NCI-H524 (cell line): ENCODE data around the gene MFSD6.

Experiments used
- DNase-seq, 2 experiments: peaks; one replicate each; lab custom pipeline; 2025; lab: John Stamatoyannopoulos, UW

MFSD6 gene

DNA sequence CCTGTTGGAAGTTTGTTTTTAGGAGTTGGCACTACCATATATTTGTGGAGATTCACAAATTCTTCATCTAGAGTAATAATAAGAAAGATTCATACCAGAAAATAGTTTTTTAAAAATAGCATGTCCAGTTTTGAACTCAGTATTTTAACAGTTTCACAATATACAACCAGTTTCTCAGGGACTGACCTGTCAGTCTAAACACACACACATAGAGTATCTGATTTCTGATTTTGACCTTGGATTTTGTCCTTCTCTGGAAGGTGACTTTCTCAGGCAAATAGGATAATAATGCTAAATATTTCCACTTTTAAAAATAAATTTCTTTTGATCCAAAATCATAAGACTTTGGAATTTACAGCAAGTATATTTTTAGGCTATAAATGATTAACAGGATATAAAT lies 32.0 kb downstream of the MFSD6 start:
- no peak for DNase-seq

GRCh38 chr2:190441564-190441963 lies 33.4 kb downstream of the MFSD6 start:
- DNase-seq: no peak

DNA sequence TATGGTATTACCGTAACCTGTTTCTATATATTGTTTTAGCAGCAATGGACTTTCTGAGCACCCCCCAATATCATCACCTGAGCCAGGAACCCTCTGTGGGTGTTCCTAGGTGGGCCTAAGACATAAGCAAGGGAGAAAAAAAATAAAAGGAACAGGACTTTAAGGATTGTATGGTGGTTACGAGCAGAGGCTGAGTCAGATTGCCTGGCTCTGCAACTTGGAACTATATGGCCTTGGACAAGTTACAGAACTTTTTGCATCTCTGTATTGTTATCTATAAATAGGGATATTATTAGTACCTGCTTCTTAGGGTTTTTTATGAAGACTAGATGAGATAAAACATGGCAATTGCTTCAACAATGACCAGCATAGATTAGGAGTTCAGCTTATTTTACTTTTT lies 34.9 kb downstream of the MFSD6 start:
- DNase-seq: no peak

DNA sequence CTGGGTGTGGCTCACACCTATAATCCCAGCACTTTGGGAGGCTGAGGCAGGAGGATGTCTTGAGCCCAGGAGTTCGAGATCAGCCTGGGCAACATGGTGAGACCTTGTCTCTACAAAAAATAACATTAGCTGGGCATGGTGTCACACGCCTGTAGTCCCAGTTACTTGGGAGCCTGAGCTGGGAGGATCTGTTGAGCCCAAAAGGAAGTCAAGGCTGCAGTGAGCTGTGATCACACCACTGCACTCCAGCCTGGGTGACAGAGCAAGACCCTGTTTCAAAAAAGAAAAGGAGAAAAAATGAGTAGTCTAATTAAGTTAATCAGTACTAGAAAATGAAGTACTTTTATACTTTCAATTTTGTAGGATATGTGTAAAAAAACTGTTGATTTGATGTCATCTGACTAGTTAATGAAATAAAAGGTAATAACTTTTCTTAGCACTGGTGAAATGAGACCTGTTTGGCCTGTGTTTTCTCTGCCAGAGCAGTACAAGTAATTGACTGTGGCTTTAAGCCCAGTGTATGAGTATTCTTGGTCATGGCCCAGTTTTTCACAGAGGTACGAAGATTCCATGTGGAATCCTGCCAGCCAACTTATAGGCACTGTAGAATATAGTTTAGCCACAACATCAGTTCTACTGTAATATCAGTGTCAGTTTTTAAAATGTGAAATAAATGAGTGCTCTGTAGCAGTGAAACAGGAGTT lies 35.8 kb downstream of the MFSD6 start:
- DNase-seq: no peak

- DNase-seq: no peak
Measured at GRCh38 chr2:190444976-190445375, 36.8 kb downstream of the MFSD6 start.

- DNase-seq: no peak
Measured at GRCh38 chr2:190446193-190446592, 38.0 kb downstream of the MFSD6 start.

DNA sequence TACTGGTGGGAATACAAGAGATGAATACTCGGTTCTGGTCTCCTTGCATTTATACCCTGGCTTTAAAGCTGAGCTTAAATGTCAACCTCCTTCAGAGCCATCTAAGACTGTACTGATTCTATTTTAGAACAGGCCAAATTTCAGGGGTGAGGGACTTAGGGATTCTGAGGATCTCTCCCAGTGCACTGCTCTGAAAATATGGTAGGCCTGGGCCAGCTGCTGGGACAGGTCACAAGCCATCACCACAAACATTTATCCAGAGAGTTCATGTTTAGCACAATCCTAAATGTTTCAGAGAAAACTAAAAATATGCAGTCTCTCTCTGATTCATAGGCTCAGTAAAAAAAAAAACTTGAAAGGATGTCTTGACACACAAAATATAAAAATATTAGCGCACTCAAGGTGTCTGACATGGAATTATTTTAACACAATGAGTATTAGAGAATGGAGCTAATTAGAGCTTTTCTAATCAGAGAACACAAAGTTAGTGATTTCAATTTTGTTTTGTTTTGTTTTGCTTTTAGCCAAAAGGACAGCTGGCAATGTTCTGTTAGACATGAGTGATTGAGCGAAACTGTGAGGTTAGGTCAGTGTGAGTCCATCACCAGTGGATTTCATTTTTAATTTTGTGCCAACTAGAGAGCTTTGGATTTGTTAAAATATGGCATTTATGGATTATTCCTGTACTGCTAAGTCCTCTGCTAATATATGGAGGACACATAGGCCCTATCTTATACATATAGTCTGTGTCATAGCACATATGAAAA lies 38.8 kb downstream of the MFSD6 start:
- DNase-seq: no peak

DNA sequence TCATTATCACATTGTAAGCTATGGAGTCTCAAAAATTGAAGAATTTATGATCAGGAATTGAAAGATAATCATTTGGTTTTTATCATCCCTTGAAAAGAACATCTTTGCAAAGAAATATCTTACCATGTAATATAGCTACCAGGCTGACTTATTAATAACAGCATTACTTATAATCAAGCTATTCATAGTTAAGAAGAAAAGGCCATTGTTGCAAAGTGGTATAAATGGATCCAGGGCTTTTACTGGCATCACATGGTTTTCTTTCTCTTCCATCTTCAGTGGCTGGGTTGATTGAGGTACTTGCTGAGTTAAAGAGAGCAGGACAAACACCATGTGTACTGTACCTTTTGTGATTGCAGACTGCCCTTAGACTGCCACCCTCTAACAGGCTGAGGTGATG lies 39.6 kb downstream of the MFSD6 start:
- DNase-seq: no peak

GRCh38 chr2:190449925-190450324 lies 41.8 kb downstream of the MFSD6 start:
- DNase-seq: peak in 1 of 2 experiments; percentile 22

GRCh38 chr2:190450363-190450762 lies 42.2 kb downstream of the MFSD6 start:
- no peak for DNase-seq

DNA sequence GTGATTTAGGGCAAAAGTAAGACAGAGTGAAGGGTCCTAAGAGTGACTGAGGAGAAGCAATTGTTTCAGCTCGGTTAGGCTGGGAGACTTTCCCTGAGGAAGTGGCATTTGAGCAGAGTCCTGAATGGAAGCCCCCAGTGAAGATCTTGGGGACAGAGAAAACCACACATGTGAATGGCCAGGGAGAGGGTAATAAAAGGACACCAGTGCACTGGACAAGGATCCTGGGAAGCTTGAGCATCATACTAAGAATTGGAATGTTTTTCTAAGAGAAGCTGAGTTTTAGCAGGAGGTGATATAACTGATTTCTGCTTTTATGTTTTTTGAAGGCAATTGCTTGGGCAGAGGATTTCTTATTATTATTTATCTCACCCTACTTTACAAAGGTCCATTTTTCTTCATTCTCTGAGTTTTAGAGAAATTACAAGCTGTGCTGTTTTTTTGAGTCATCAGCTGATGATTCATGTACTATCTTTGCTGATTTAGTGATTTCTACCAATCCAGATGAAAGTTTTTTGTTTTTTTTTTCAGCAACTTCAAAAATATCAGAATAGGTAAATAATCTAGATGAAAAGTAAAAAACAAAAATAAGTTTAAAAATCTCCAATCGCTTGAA lies 43.5 kb downstream of the MFSD6 start:
- no peak for DNase-seq

DNA sequence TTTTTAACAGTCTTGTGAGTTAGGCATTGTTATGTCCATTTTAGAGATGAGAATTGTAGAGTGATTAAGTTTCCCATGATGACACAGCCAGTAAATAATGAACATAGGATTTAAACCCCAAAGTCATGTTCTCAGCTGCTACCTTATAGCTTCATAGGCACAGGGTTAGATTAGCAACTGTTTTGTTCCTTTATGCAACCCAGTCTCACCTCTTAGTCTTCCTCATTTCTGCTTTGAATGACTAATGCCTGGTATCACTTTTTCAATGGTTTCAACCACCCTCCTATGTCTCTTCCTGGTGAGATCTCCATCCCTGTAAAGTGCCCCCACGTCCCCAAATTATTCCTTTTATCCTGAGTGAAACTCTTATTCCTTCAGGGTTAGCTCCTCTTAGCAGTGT lies 44.3 kb downstream of the MFSD6 start:
- DNase-seq: no peak

GRCh38 chr2:190454795-190455194 lies 46.6 kb downstream of the MFSD6 start:
- DNase-seq: no peak

GRCh38 chr2:190455358-190456095 lies 47.4 kb downstream of the MFSD6 start:
- no peak for DNase-seq

GRCh38 chr2:190456833-190457232 lies 48.7 kb downstream of the MFSD6 start:
- no peak for DNase-seq

DNA sequence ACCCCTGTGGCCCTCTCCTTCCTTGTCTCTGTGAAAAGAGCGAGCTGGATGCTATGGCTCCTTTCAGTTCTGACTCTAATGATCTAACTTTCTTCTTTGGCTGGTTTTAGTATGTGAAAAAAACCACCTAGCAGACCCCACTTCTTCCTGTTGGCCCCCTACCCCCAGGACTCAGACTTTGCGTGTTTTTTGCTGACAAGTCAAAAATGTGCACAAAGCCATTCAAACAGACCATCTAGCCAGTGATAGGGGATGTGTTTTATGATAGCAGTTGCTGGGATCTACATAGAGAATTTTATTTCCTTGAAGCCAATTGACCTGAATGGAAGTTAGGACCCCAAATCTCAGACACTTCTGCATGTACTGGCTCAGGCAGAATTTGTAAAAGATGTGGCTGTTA lies 49.1 kb downstream of the MFSD6 start:
- DNase-seq: no peak

GRCh38 chr2:190458352-190459107 lies 50.4 kb downstream of the MFSD6 start:
- DNase-seq: peak; percentile 9 to 57

GRCh38 chr2:190459881-190460280 lies 51.7 kb downstream of the MFSD6 start:
- DNase-seq: no peak

GRCh38 chr2:190460487-190460886 lies 52.3 kb downstream of the MFSD6 start:
- no peak for DNase-seq

DNA sequence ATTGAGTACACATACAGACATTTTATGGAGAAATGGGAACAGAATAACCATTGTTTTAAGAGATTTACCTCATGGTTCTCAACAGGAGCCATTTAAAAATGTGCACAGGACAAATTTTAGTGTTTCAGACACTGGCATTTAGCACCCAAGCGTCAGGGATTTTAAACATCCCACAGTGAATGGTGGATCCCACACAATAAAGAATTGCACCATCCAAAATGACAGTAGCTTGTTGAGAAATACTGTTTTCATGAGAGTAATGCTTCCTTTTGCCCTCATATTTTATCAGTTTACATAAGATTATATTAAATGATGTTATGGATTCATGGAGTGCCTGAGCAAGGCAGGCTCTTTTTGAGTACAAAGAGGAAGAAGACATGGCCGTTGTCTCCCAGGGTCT lies 54.0 kb downstream of the MFSD6 start:
- DNase-seq: no peak

- no peak for DNase-seq
Measured at GRCh38 chr2:190462611-190463010, 54.5 kb downstream of the MFSD6 start.

DNA sequence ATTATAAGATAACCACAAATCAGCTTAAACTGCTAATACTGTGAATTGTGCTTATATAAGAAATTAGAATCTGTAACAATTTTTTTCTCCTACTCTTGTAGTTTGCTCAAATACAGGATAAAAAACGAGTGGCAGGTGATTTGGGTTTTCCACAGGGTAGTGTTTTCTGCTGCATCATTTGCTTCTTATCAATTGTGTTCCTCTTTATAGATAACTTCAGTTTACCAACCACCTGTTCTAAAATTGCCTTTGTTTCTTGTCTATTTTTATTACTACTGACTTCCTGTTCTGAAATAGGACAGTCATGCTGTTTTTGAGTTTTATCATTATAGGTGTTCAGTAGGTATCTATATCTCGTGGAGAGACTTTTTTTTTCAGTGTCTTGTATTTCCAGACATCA lies 56.9 kb downstream of the MFSD6 start:
- no peak for DNase-seq
